Uterine smooth muscle cell (primary cell): Measurements from ENCODE around the gene ST6GALNAC3. TPM values are rescaled to one million over a fixed set of nuclear protein-coding genes. Genes with fewer than 3 reads are reported as not detected.

Experiments used
- total RNA-seq: library from RNA; depleted of rRNA; stranded (reverse); fragments of >200 nt; gene quantifications from 2 replicates; pipeline ENCODE4 v1.2.3, GENCODE V29; 2014

ST6GALNAC3 gene
- 0.37 and 0.44 TPM in 2 replicates for total RNA-seq

GRCh38 chr1:76074321-76075187 is at the start of gene ST6GALNAC3:
Gene ST6GALNAC3, plus strand, starts transcription at chr1:76074746.

Other genes with a start within 250 kb of the ST6GALNAC3 start
- not detected in 2 replicates for gene ASB17, start 142.3 kb upstream of the ST6GALNAC3 start, total RNA-seq